ENCODE results near the gene MAPK4.

GRCh38 chr18:50569930-50570329, 10.0 kb downstream of the MAPK4 start:
- no peak for TF ChIP-seq POLR2A (IDR thresholded peaks at IDR 0.05)
- no peak for TF ChIP-seq CTCF (IDR thresholded peaks at IDR 0.05)
